ENCODE data around the gene OR2L3.
"Not testable (repeated sequence)": the region's sequence is repeated elsewhere in the genome, so short reads cannot be mapped to it uniquely, and the experiment has no call there.

The OR2L3 gene

GRCh38 chr1:248046536-248046935 is at the start of gene OR2L3:
TSS of gene OR2L3 (plus strand) at chr1:248046836. CDS start at chr1:248060682, 13,846 bp downstream.
- no peak for DNase-seq (ENCODE audit: low spot score)

GRCh38 chr1:247998811-247999210 is 47.8 kb upstream of the OR2L3 start:
- DNase-seq (ENCODE audit: low spot score), result no peak

GRCh38 chr1:248000169-248000568 is 46.5 kb upstream of the OR2L3 start:
- no peak for DNase-seq (ENCODE audit: low spot score)

GRCh38 chr1:248007778-248008177 is 38.9 kb upstream of the OR2L3 start:
- DNase-seq (ENCODE audit: low spot score), result no peak

- DNase-seq (ENCODE audit: low spot score), result no peak
Observed at GRCh38 chr1:248009681-248010080, 37.0 kb upstream of the OR2L3 start.

GRCh38 chr1:248013229-248013710 is 33.4 kb upstream of the OR2L3 start, which contains the start of gene OR2L5:
TSS of gene OR2L5 (plus strand) at chr1:248013660. CDS start at chr1:248021948, 8,288 bp downstream.
- DNase-seq (ENCODE audit: low spot score), result no peak

GRCh38 chr1:248015803-248016202 is 30.8 kb upstream of the OR2L3 start:
- no peak for DNase-seq (ENCODE audit: low spot score)

GRCh38 chr1:248029770-248030169 is 16.9 kb upstream of the OR2L3 start, which contains the start of gene OR2L2:
TSS of gene OR2L2 (plus strand) at chr1:248030070. CDS start at chr1:248038268, 8,198 bp downstream.
- DNase-seq (ENCODE audit: low spot score), result no peak

GRCh38 chr1:248045209-248045608 is 1.4 kb upstream of the OR2L3 start:
- no peak for DNase-seq (ENCODE audit: low spot score)

- DNase-seq (ENCODE audit: low spot score), result no peak
Observed at GRCh38 chr1:248047008-248047407, 372 bp downstream of the OR2L3 start.

- no peak for DNase-seq (ENCODE audit: low spot score)
Observed at GRCh38 chr1:248054671-248055070, 8.0 kb downstream of the OR2L3 start.

- no peak for DNase-seq (ENCODE audit: low spot score)
Observed at GRCh38 chr1:248055261-248055660, 8.6 kb downstream of the OR2L3 start.

- no peak for DNase-seq (ENCODE audit: low spot score)
Observed at GRCh38 chr1:248065071-248065470, 18.4 kb downstream of the OR2L3 start.

GRCh38 chr1:248065604-248066003 is 19.0 kb downstream of the OR2L3 start:
- DNase-seq (ENCODE audit: low spot score), result no peak

GRCh38 chr1:248083864-248084263 is 37.2 kb downstream of the OR2L3 start:
- DNase-seq (ENCODE audit: low spot score), result not testable (repeated sequence)

- no peak for DNase-seq (ENCODE audit: low spot score)
Observed at GRCh38 chr1:248094884-248095283, 48.2 kb downstream of the OR2L3 start, which contains the start of gene OR2L13. TSS of gene OR2L13 (plus strand) at chr1:248095184. CDS start at chr1:248099376, 4,192 bp downstream.

- DNase-seq (ENCODE audit: low spot score), result no peak
Observed at GRCh38 chr1:248098529-248098928, 51.9 kb downstream of the OR2L3 start.

GRCh38 chr1:248102847-248103246 is 56.2 kb downstream of the OR2L3 start:
- no peak for DNase-seq (ENCODE audit: low spot score)

GRCh38 chr1:248111157-248111556 is 64.5 kb downstream of the OR2L3 start:
- DNase-seq (ENCODE audit: low spot score), result no peak

All from germinal center (tissue), 1 donor.